ENCODE measurements around the gene FAM47E. TPM values are rescaled to one million over a fixed set of nuclear protein-coding genes. Genes with fewer than 3 reads are reported as not detected.
A peak's percentile ranks its signal among the peaks of the same experiment; 100 is the strongest.

FAM47E gene
- total and polyA plus RNA-seq, 2 of the 8 experiments (the other 6 are each of a cell fraction or from before 2014, with no cell fraction given) = 1.3 to 1.4 TPM

DNA sequence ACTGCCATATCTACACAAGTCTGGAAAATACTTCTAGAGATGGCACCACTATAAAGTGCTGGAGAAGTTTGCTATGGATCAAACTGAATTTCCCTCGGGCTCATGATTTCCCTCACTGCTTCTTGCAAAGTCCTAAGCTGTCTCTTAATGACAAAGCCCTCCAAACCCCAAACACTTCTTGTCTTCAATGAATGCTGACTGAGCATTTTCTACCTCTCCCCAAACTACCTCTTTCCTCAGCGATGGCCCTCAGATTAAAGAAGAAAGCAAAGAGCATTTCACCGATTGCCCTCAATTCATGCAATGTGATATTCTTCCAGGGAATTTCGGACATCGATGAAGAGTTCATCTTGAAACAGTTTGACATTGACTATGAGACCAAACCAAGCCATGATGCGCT is 19.7 kb downstream of the FAM47E start:
- Histone ChIP-seq H3K4ac (replicated peaks; ENCODE audit: insufficient read length, low read depth, low read length) (no peak overlapping the region), H3K27me3 (replicated peaks in 1 of 4; ENCODE audit: control insufficient read depth in 3 of 4, extremely low read depth in 1 of 4, insufficient read depth in 3 of 4, low read length in 3 of 4) (peaks cover 0 to 2% (median 0%) of the 10 kb centered on the region in 4 experiments; a peak in 1 of 7 replicates), H3K4me2 (ENCODE audit: insufficient read depth in 1 of 2, low read depth in 2 of 2, low read length in 2 of 2) (no peak overlapping the region), H2AFZ (ENCODE audit: low read length) (no peak overlapping the region), H3K23me2 (ENCODE audit: low read depth, low read length) (no peaks in the 10 kb centered on the region; the same call in 1 of the 2 replicates), H2BK120ac (replicated peaks; ENCODE audit: low read depth, low read length) (no peak overlapping the region), H3K79me2 (ENCODE audit: control insufficient read depth in 1 of 2, insufficient read depth in 2 of 2, low read length in 2 of 2) (no peaks in the 10 kb centered on the region), H3K23ac (ENCODE audit: insufficient read length) (no peak overlapping the region), H3K4me1 (replicated peaks in 1 of 4; ENCODE audit: control insufficient read depth in 3 of 4, insufficient read depth in 4 of 4, low read length in 3 of 4) (no peaks in the 10 kb centered on the region), H3K27ac (ENCODE audit: low read depth, low read length) (no peak overlapping the region), H2BK5ac (ENCODE audit: low read depth, low read length) (no peak overlapping the region), H3K9ac (replicated peaks in 1 of 4; ENCODE audit: extremely low read depth in 1 of 4, low read depth in 3 of 4, low read length in 3 of 4) (no peak overlapping the region), H4K20me1 (replicated peaks in 1 of 2; ENCODE audit: control insufficient read depth in 1 of 2, insufficient read depth in 2 of 2, low read length in 2 of 2) (no peaks in the 10 kb centered on the region), H4K5ac (ENCODE audit: insufficient read length, low read depth, low read length) (no peak overlapping the region), H3K14ac (ENCODE audit: insufficient read length) (no peak overlapping the region), H2BK15ac (ENCODE audit: low read length) (no peak overlapping the region), H4K8ac (ENCODE audit: extremely low read depth, insufficient read depth, low read length) (no peak overlapping the region), H2BK20ac (ENCODE audit: low read length) (no peak overlapping the region), H4K91ac (replicated peaks; ENCODE audit: insufficient read length, low read length) (no peak overlapping the region), H3K79me1 (ENCODE audit: low read depth, low read length) (no peaks in the 10 kb centered on the region), H2AK5ac (ENCODE audit: low read depth, low read length) (no peak overlapping the region), H3K56ac (replicated peaks; ENCODE audit: insufficient read length, low read depth, low read length) (no peak overlapping the region), H3K4me3 (ENCODE audit: extremely low read depth in 1 of 4, insufficient read depth in 2 of 4, low read depth in 3 of 4, low read length in 4 of 4) (no peak overlapping the region), H3K36me3 (ENCODE audit: control insufficient read depth in 2 of 4, insufficient read depth in 4 of 4, low read length in 3 of 4) (no peaks in the 10 kb centered on the region), H2BK12ac (ENCODE audit: low read depth, low read length) (no peak overlapping the region), H3K9me3 (ENCODE audit: insufficient read depth in 2 of 2, low read depth in 1 of 2, low read length in 1 of 2) (no peaks in the 10 kb centered on the region), H3K18ac (ENCODE audit: extremely low read depth, low read length) (no peak overlapping the region)
- DNase-seq (ENCODE audit: low read depth in 1 of 2, low spot score in 2 of 2) = no peak
- 97% methylated on average over 6 of the region's 6 CpGs; no CpG with 5 or more reads in 1 of the 2 experiments for WGBS, 2 experiments (ENCODE audit: extremely low coverage in 1 of 2, insufficient coverage in 1 of 2, insufficient read length in 1 of 2, insufficient replicate concordance in 2 of 2, low coverage in 1 of 2, low lambda C conversion rate in 2 of 2, missing lambda C conversion rate in 1 of 2)
- peak; percentile 7 for FAIRE-seq
- CTCF ChIA-PET (ENCODE audit: partially characterized antibody) = interaction anchor here (0.9 to 3.4 kb wide), 5 partner anchors 8 to 106 kb away, joined by 3 to 12 read pairs (median 7); no protein-coding TSS in a partner anchor
- TF ChIP-seq CBX5 (IDR thresholded peaks at IDR 0.05; ENCODE audit: low read depth, low read length) (no peak), MAFK (IDR thresholded peaks at IDR 0.05; ENCODE audit: low read depth, low read length) (peak; percentile 73)
- POLR2A ChIA-PET (ENCODE audit: partially characterized antibody) = no interaction called here

All from H1 (cell line).